H9 (cell line): ENCODE data around the gene CPSF4L. TPM values are rescaled to one million over a fixed set of nuclear protein-coding genes. Genes with fewer than 3 reads are reported as not detected.

Source experiments
- DNase-seq: peaks from one replicate; pipeline ENCODE4 v3.0.0-alpha.2; 2017
- H2AFZ ChIP-seq: one replicate; pipeline ENCODE4 v1.6.1; 2013; ENCODE audit warnings: mild to moderate bottlenecking, low read length, control low read depth, moderate library complexity
- H2AK5ac ChIP-seq: 2 replicates; pipeline ENCODE4 v1.6.1; 2013; ENCODE audit warnings: low read length, control low read depth, mixed read lengths; ENCODE audit not compliant: insufficient read length
- H2BK120ac ChIP-seq: one replicate; pipeline ENCODE4 v1.6.1; 2013; ENCODE audit warnings: low read depth, mild to moderate bottlenecking, low read length, control low read depth, inconsistent platforms; ENCODE audit not compliant: poor library complexity, severe bottlenecking
- H2BK12ac ChIP-seq: 2 replicates; pipeline ENCODE4 v1.6.1; 2013; ENCODE audit warnings: low read length, control low read depth, mixed read lengths, low read depth; ENCODE audit not compliant: insufficient read length
- H2BK15ac ChIP-seq: 2 replicates; pipeline ENCODE4 v1.6.1; 2013; ENCODE audit warnings: low read depth, low read length, control low read depth
- H2BK20ac ChIP-seq: one replicate; pipeline ENCODE4 v1.6.1; 2013; ENCODE audit warnings: low read depth, mild to moderate bottlenecking, low read length, control low read depth, inconsistent platforms; ENCODE audit not compliant: poor library complexity, severe bottlenecking
- H2BK5ac ChIP-seq: 2 replicates; pipeline ENCODE4 v1.6.1; 2013; ENCODE audit warnings: low read length, control low read depth, mixed read lengths; ENCODE audit not compliant: insufficient read length
- H3K14ac ChIP-seq: 2 replicates; pipeline ENCODE4 v1.6.1; 2013; ENCODE audit warnings: low read length, control low read depth; ENCODE audit not compliant: insufficient read depth
- H3K18ac ChIP-seq: 2 replicates; pipeline ENCODE4 v1.6.1; 2013; ENCODE audit warnings: low read depth, mild to moderate bottlenecking, mixed read lengths, low read length, control low read depth; ENCODE audit not compliant: insufficient read length
- H3K23ac ChIP-seq: 2 replicates; pipeline ENCODE4 v1.6.1; 2013; ENCODE audit warnings: low read length, control low read depth, mixed read lengths, low read depth; ENCODE audit not compliant: insufficient read length
- H3K23me2 ChIP-seq: 2 replicates; pipeline ENCODE4 v1.6.1; 2013; ENCODE audit warnings: low read depth, mild to moderate bottlenecking, mixed read lengths, low read length, control low read depth; ENCODE audit not compliant: insufficient read length, poor library complexity, severe bottlenecking
- H3K27ac ChIP-seq: 2 replicates; pipeline ENCODE4 v1.5.1; 2013; ENCODE audit warnings: low read length, control low read depth, mixed read lengths, low read depth; ENCODE audit not compliant: insufficient read length
- H3K27me3 ChIP-seq: 2 replicates; pipeline ENCODE4 v1.6.1; 2013; ENCODE audit warnings: low read length, control low read depth, inconsistent platforms; ENCODE audit not compliant: insufficient read depth
- H3K4ac ChIP-seq: 2 replicates; pipeline ENCODE4 v1.6.1; 2013; ENCODE audit warnings: low read depth, mild to moderate bottlenecking, control low read depth, inconsistent platforms, low read length, moderate library complexity
- H3K4me1 ChIP-seq: 2 replicates; pipeline ENCODE4 v1.6.1; 2013; ENCODE audit warnings: low read length, control low read depth, inconsistent platforms; ENCODE audit not compliant: insufficient read depth
- H3K4me2 ChIP-seq: 2 replicates; pipeline ENCODE4 v1.6.1; 2013; ENCODE audit warnings: low read length, control low read depth, mixed read lengths; ENCODE audit not compliant: insufficient read length, insufficient read depth
- H3K56ac ChIP-seq: 2 replicates; pipeline ENCODE4 v1.6.1; 2013; ENCODE audit warnings: low read depth, mild to moderate bottlenecking, mixed read lengths, low read length, control low read depth; ENCODE audit not compliant: insufficient read length
- H3K79me1 ChIP-seq: 2 replicates; pipeline ENCODE4 v1.6.1; 2013; ENCODE audit warnings: low read depth, mild to moderate bottlenecking, moderate library complexity, low read length, control low read depth, inconsistent platforms; ENCODE audit not compliant: insufficient read depth, poor library complexity, severe bottlenecking
- H3K79me2 ChIP-seq: 2 replicates; pipeline ENCODE4 v1.6.1; 2013; ENCODE audit warnings: low read length, control low read depth, inconsistent platforms; ENCODE audit not compliant: insufficient read depth
- H3K9ac ChIP-seq: 2 replicates; pipeline ENCODE4 v1.6.1; 2013; ENCODE audit warnings: low read length, control low read depth, mixed read lengths; ENCODE audit not compliant: insufficient read length; ENCODE audit errors: extremely low read depth
- H3K9me3 ChIP-seq: one replicate; pipeline ENCODE4 v1.6.1; 2013; ENCODE audit warnings: low read depth, low read length, inconsistent platforms; ENCODE audit not compliant: control insufficient read depth
- H3T11ph ChIP-seq: one replicate; pipeline ENCODE4 v1.6.1; 2013; ENCODE audit warnings: mild to moderate bottlenecking, low read length, control low read depth, inconsistent platforms
- H4K20me1 ChIP-seq: one replicate; pipeline ENCODE4 v1.6.1; 2013; ENCODE audit not compliant: control insufficient read depth, insufficient read length, insufficient read depth
- H4K5ac ChIP-seq: 2 replicates; pipeline ENCODE4 v1.6.1; 2013; ENCODE audit warnings: low read depth, mild to moderate bottlenecking, mixed read lengths, low read length, control low read depth; ENCODE audit not compliant: insufficient read length
- H4K8ac ChIP-seq: replicated peaks from 2 replicates; pipeline ENCODE4 v1.6.1; 2013; ENCODE audit warnings: low read length, control low read depth, mixed read lengths, low read depth; ENCODE audit not compliant: insufficient read length
- H4K91ac ChIP-seq: 2 replicates; pipeline ENCODE4 v1.6.1; 2013; ENCODE audit warnings: low read depth, mild to moderate bottlenecking, moderate library complexity, mixed read lengths, low read length, control low read depth; ENCODE audit not compliant: insufficient read length
- H3K27ac Mint-ChIP-seq, 3 experiments: 2 replicates in 2 of 3; 3 replicates in 1 of 3; pipeline ENCODE4 v1.8.0; 2020 to 2021; ENCODE audit warnings: mixed read lengths in 3 of 3, mild to moderate bottlenecking in 1 of 3, moderate library complexity in 1 of 3
- H3K27me3 Mint-ChIP-seq: 2 replicates; pipeline ENCODE4 v1.8.0; 2021; ENCODE audit warnings: low read depth, mild to moderate bottlenecking, moderate library complexity, mixed read lengths
- H3K36me3 Mint-ChIP-seq, 3 experiments: 2 replicates in 2 of 3; 3 replicates in 1 of 3; pipeline ENCODE4 v1.8.0; 2020 to 2021; ENCODE audit warnings: low read depth in 3 of 3, mixed read lengths in 3 of 3; ENCODE audit not compliant: insufficient read depth in 1 of 3
- H3K4me1 Mint-ChIP-seq, 2 experiments: 2 replicates each; pipeline ENCODE4 v1.8.0; 2020; ENCODE audit warnings: mixed read lengths in 2 of 2
- H3K4me3 Mint-ChIP-seq, 2 experiments: 2 replicates in 1 of 2; 3 replicates in 1 of 2; pipeline ENCODE4 v1.8.0; 2020 to 2021; ENCODE audit warnings: mild to moderate bottlenecking in 2 of 2, mixed read lengths in 2 of 2, moderate library complexity in 1 of 2
- H3K9me3 Mint-ChIP-seq, 2 experiments: 2 replicates in 1 of 2; 3 replicates in 1 of 2; pipeline ENCODE4 v1.8.0; 2020; ENCODE audit warnings: mild to moderate bottlenecking in 2 of 2, mixed read lengths in 2 of 2, moderate library complexity in 1 of 2
- WGBS: extraction: QIAGEN DNeasy Blood & Tissue Kit; methylation state at CpG from one replicate; pipeline ENCODE4 v1.1.7; 2013; ENCODE audit warnings: missing lambda C conversion rate, low lambda C conversion rate, mixed read lengths; ENCODE audit not compliant: insufficient read length; ENCODE audit errors: extremely low coverage; 5-methylcytosine and 5-hydroxymethylcytosine counted together
- total RNA-seq: library from RNA; stranded (reverse); gene quantifications from 2 replicates; pipeline ENCODE4 v1.2.1, GENCODE V29; 2021
- TF ChIP-seq, protein P1 (sequence below): fragments of 200-600 bp; sonication (generic); conservative IDR thresholded peaks from 3 replicates; pipeline ENCODE4 v1.8.0; 2021; ENCODE audit warnings: antibody characterized with exemption, mild to moderate bottlenecking

CPSF4L gene
- total RNA-seq, 1 experiment from 2014 or later = not detected

DNA sequence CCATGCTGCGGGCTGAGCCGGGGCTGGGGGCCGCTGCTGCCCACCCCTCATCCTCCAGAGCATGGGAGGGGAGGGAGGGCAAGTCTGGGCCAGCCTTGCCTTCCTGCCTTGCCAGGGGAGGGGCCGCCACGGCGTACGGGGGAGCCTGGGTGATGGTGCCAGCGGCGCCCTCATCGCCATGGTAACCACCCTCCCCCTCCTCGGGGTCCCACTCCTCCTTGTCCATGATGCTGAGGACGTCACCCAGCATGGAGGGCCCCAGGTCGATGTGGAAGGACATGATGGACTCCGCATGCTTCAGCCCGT lies 23.9 kb upstream of the CPSF4L start:
- Mint-ChIP-seq H3K4me3 (no peak overlapping the region), H3K27ac (no peak overlapping the region), H3K36me3 (peaks cover 2 to 9% (median 7%) of the 10 kb centered on the region in 3 experiments; a peak in 6 of 7 replicates), H3K27me3 (no peaks in the 10 kb centered on the region), H3K9me3 (no peaks in the 10 kb centered on the region), H3K4me1 (peaks cover 33 to 45% of the 10 kb centered on the region in 2 experiments)
- Histone ChIP-seq H4K8ac (no peak overlapping the region), H3K56ac (no peak overlapping the region), H3K9me3 (no peaks in the 10 kb centered on the region), H3K79me2 (no peaks in the 10 kb centered on the region), H4K91ac (no peak overlapping the region), H2BK20ac (no peak overlapping the region), H3K79me1 (no peaks in the 10 kb centered on the region), H3K4me1 (peaks cover 3% of the 10 kb centered on the region; the same call in 1 of the 2 replicates), H3K4me2 (no peak overlapping the region), H3K27me3 (no peaks in the 10 kb centered on the region), H3K9ac (no peak overlapping the region), H2BK12ac (no peak overlapping the region), H3K4ac (no peak overlapping the region), H3T11ph (no peak overlapping the region), H3K18ac (no peak overlapping the region), H3K14ac (no peak overlapping the region), H3K23me2 (no peaks in the 10 kb centered on the region), H2BK15ac (no peak overlapping the region), H3K23ac (no peak overlapping the region), H3K27ac (no peak overlapping the region), H2AFZ (no peak overlapping the region), H2BK5ac (no peak overlapping the region), H4K5ac (no peak overlapping the region), H4K20me1 (no peaks in the 10 kb centered on the region), H2AK5ac (no peak overlapping the region), H2BK120ac (no peak overlapping the region)
- TF ChIP-seq, protein P1, sequence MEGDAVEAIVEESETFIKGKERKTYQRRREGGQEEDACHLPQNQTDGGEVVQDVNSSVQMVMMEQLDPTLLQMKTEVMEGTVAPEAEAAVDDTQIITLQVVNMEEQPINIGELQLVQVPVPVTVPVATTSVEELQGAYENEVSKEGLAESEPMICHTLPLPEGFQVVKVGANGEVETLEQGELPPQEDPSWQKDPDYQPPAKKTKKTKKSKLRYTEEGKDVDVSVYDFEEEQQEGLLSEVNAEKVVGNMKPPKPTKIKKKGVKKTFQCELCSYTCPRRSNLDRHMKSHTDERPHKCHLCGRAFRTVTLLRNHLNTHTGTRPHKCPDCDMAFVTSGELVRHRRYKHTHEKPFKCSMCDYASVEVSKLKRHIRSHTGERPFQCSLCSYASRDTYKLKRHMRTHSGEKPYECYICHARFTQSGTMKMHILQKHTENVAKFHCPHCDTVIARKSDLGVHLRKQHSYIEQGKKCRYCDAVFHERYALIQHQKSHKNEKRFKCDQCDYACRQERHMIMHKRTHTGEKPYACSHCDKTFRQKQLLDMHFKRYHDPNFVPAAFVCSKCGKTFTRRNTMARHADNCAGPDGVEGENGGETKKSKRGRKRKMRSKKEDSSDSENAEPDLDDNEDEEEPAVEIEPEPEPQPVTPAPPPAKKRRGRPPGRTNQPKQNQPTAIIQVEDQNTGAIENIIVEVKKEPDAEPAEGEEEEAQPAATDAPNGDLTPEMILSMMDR = no peak
- WGBS = no CpG with 5 or more reads among the region's 15 CpGs
- DNase-seq = no peak
